K562 (cell line): ENCODE measurements around the gene CENPT. TPM values are rescaled to one million over a fixed set of nuclear protein-coding genes. Genes with fewer than 3 reads are reported as not detected.

Experiments used
- ARID2 ChIP-seq: fragments of 450-650 bp; IDR thresholded peaks from 2 replicates; pipeline ENCODE4 v1.6.1; 2017; ENCODE audit warnings: antibody characterized with exemption, mild to moderate bottlenecking
- ARNT ChIP-seq, 2 experiments: fragments of 450-650 bp; IDR thresholded peaks; 2 replicates each; pipeline ENCODE4 v1.6.1; 2016; ENCODE audit warnings: mild to moderate bottlenecking in 1 of 2
- BRD4 ChIP-seq: fragments of 200-600 bp; sonication (generic); IDR thresholded peaks from 2 replicates; pipeline ENCODE4 v1.6.1; 2017; ENCODE audit warnings: inconsistent platforms
- BRF2 ChIP-seq: IDR thresholded peaks from 3 replicates; pipeline ENCODE4 v1.6.1; 2011; ENCODE audit warnings: borderline replicate concordance, mild to moderate bottlenecking; ENCODE audit not compliant: insufficient read length, insufficient read depth
- EP400 ChIP-seq: fragments of 450-650 bp; IDR thresholded peaks from 2 replicates; pipeline ENCODE4 v1.6.1; 2017; ENCODE audit warnings: antibody characterized with exemption, mild to moderate bottlenecking, moderate library complexity
- ESRRA ChIP-seq: fragments of 450-650 bp; IDR thresholded peaks from 2 replicates; pipeline ENCODE4 v1.6.1; 2014; ENCODE audit warnings: low read depth, mild to moderate bottlenecking, moderate library complexity, borderline replicate concordance
- HIVEP1 ChIP-seq: fragments of 250-450 bp; sonication (Bioruptor Pico); IDR thresholded peaks from 2 replicates; pipeline ENCODE4 v1.4.0; 2020; ENCODE audit warnings: mild to moderate bottlenecking
- HSF4 ChIP-seq: fragments of 250-450 bp; sonication (Bioruptor Pico); IDR thresholded peaks from 2 replicates; pipeline ENCODE4 v2.1.2; 2022; ENCODE audit warnings: mild to moderate bottlenecking, moderate library complexity, borderline replicate concordance
- MCM2 ChIP-seq: fragments of 450-650 bp; IDR thresholded peaks from 2 replicates; pipeline ENCODE4 v1.6.1; 2017; ENCODE audit warnings: low read depth, mild to moderate bottlenecking
- MCM3 ChIP-seq: fragments of 450-650 bp; IDR thresholded peaks from 2 replicates; pipeline ENCODE4 v1.6.1; 2016
- SMAD1 ChIP-seq: fragments of 150-350 bp; IDR thresholded peaks from 2 replicates; pipeline ENCODE4 v1.6.1; 2014; ENCODE audit warnings: low read length, low read depth; ENCODE audit not compliant: partially characterized antibody
- ZBTB40 ChIP-seq, 2 experiments: fragments of 450-650 bp in 1 of 2; sonication (generic) in 1 of 2; formaldehyde crosslinking in 1 of 2; IDR thresholded peaks; 2 replicates each; pipeline versions ENCODE4 v1.7.1 to v1.9.0; 2016 to 2022; ENCODE audit warnings: inconsistent platforms in 1 of 2, mild to moderate bottlenecking in 1 of 2, missing genetic modification reagents in 1 of 2
- ZNF133 ChIP-seq: fragments of 250-450 bp; sonication (Bioruptor Pico); IDR thresholded peaks from 2 replicates; pipeline ENCODE4 v1.4.0; 2020; ENCODE audit warnings: mild to moderate bottlenecking
- polyA plus RNA-seq, 8 experiments: library from polyadenylated mRNA; depleted of rRNA in 4 of 8; stranded (reverse) in 5 of 8; unstranded in 3 of 8; fragments of >200 nt; fragmentation: Nextera tagmentation in 2 of 8; fragmentation: Illumina TruSeq in 1 of 8; extraction: Ambion mirVana in 2 of 8; extraction: Trizol in 1 of 8; gene quantifications; 2 replicates each; pipeline versions ENCODE4 v1.2.1 to v1.2.3, GENCODE V29; 2011 to 2014; ENCODE audit warnings: inconsistent platforms in 1 of 8, missing spikeins in 1 of 8
- total RNA-seq, 7 experiments: library from RNA; depleted of rRNA in 6 of 7; stranded (reverse); fragments of >200 nt in 6 of 7; fragmentation: Illumina TruSeq in 2 of 7; extraction: Trizol in 2 of 7; gene quantifications; 2 replicates each; pipeline versions ENCODE4 v1.2.1 to v1.2.3, GENCODE V29; 2011 to 2021; ENCODE audit warnings: low replicate concordance in 1 of 7
- TF ChIP-seq, protein P1 (sequence below): sonication (generic); formaldehyde crosslinking; IDR thresholded peaks from 2 replicates; pipeline ENCODE4 v1.8.1; 2023; ENCODE audit warnings: mild to moderate bottlenecking, missing genetic modification reagents
- TF ChIP-seq, protein P2 (sequence below): fragments of 250-450 bp; sonication (Bioruptor Pico); IDR thresholded peaks from 2 replicates; pipeline ENCODE4 v1.8.0; 2022; ENCODE audit warnings: moderate library complexity, mild to moderate bottlenecking, inconsistent platforms

CENPT gene
- total and polyA plus RNA-seq, 9 of the 15 experiments (the other 6 are each of a cell fraction or from before 2014, with no cell fraction given): 3.6 to 94.2 (median 44.1) TPM

DNA sequence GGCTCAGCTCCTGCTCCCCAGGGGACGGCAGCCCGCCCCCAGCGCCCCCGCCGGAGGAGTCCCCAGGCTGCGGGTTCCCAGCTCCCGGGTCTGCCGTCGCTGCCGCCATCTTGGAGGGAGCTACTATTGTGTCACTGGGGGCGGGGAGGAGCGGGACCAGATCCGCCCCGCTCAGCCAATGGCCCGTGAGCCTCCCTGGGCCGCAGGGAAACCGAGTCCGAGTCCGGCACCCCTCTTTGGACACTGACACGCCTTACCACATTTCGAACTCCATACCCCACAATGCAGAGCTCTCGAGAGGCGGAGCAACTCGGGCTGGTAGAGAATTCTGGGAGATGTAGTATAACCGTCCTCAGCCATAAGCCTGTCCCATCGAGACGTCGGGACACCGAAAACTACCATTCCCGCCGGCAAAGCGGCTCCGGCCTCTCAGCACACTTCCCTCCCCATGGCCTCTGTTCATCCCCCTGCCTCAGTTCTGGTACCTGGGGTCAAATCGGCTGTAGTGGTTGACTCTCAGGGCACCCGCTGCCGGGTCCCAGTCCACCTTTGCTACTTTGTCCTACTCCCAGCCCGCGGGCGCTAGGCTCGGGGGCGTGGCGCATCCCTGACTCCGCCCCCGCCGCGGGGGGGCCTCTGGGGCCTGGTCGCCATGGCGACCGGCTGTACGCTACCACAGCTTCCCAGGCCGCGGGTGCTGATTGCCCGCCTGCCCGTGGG is 40.9 kb downstream of the CENPT start, which contains the start of the genes RANBP10 and TSNAXIP1 (continued):
- TF ChIP-seq, protein P1, sequence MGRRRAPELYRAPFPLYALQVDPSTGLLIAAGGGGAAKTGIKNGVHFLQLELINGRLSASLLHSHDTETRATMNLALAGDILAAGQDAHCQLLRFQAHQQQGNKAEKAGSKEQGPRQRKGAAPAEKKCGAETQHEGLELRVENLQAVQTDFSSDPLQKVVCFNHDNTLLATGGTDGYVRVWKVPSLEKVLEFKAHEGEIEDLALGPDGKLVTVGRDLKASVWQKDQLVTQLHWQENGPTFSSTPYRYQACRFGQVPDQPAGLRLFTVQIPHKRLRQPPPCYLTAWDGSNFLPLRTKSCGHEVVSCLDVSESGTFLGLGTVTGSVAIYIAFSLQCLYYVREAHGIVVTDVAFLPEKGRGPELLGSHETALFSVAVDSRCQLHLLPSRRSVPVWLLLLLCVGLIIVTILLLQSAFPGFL: peak; percentile 82; the same call in 1 of the 2 replicates
- TF ChIP-seq BRF2: no peak
- TF ChIP-seq ARNT (IDR thresholded peaks at IDR 0.05): no peak
- TF ChIP-seq HSF4 (CRISPR knock-in tag): no peak
- TF ChIP-seq ZBTB40 (IDR thresholded peaks at IDR 0.05): peak; percentile 69; the same call in 1 of the 2 replicates
- no peak for TF ChIP-seq ZBTB40 (CRISPR knock-in tag; IDR thresholded peaks at IDR 0.05)
- 0 out of 2 replicates have a peak, but pooled peaks have one; percentile 10 for TF ChIP-seq ESRRA
- no peak for TF ChIP-seq MCM2
- TF ChIP-seq HIVEP1 (CRISPR knock-in tag): no peak
- no peak for TF ChIP-seq ARID2
- no peak for TF ChIP-seq MCM3
- TF ChIP-seq, protein P2, sequence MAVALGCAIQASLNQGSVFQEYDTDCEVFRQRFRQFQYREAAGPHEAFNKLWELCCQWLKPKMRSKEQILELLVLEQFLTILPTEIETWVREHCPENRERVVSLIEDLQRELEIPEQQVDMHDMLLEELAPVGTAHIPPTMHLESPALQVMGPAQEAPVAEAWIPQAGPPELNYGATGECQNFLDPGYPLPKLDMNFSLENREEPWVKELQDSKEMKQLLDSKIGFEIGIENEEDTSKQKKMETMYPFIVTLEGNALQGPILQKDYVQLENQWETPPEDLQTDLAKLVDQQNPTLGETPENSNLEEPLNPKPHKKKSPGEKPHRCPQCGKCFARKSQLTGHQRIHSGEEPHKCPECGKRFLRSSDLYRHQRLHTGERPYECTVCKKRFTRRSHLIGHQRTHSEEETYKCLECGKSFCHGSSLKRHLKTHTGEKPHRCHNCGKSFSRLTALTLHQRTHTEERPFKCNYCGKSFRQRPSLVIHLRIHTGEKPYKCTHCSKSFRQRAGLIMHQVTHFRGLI (CRISPR knock-in tag): peak; percentile 14; the same call in 1 of the 2 replicates
- no peak for TF ChIP-seq ZNF133 (CRISPR knock-in tag)
- TF ChIP-seq SMAD1: no peak
- TF ChIP-seq BRD4: no peak
- no peak for TF ChIP-seq EP400
